Keratinocyte (primary cell): Measurements from ENCODE around the gene TRIP6. TPM values are rescaled to one million over a fixed set of nuclear protein-coding genes. Genes with fewer than 3 reads are reported as not detected.

Experiments
- DNase-seq: peaks from one replicate; pipeline ENCODE4 v3.0.0-alpha.2; 2011; ENCODE audit warnings: low read depth, missing footprints, low spot score
- FAIRE-seq: peaks from 2 replicates; lab custom pipeline; 2011; peaks lifted over from hg19 to GRCh38; lab: Jason Lieb, UNC
- H2AFZ ChIP-seq: 2 replicates; pipeline ENCODE4 v1.6.0; 2012; ENCODE audit warnings: low read length, control low read depth, inconsistent platforms; ENCODE audit not compliant: control insufficient read depth
- H3K27ac ChIP-seq: 2 replicates; pipeline ENCODE4 v1.5.1; 2011; ENCODE audit warnings: low read length; ENCODE audit not compliant: control insufficient read depth, insufficient read depth
- H3K27me3 ChIP-seq: 3 replicates; pipeline ENCODE4 v1.6.0; 2011; ENCODE audit warnings: low read length; ENCODE audit not compliant: control insufficient read depth, insufficient read depth; ENCODE audit errors: extremely low read depth
- H3K36me3 ChIP-seq, 2 experiments: 2 replicates in 1 of 2; 3 replicates in 1 of 2; pipeline ENCODE4 v1.5.1; 2011; ENCODE audit warnings: low read length in 2 of 2, mild to moderate bottlenecking in 1 of 2; ENCODE audit not compliant: control insufficient read depth in 2 of 2, insufficient read depth in 2 of 2; ENCODE audit errors: extremely low read depth in 1 of 2
- H3K4me1 ChIP-seq: 3 replicates; pipeline ENCODE4 v1.5.1; 2011; ENCODE audit warnings: low read length; ENCODE audit not compliant: control insufficient read depth, insufficient read depth; ENCODE audit errors: extremely low read depth
- H3K4me2 ChIP-seq: 3 replicates; pipeline ENCODE4 v1.6.0; 2011; ENCODE audit warnings: low read depth, low read length; ENCODE audit not compliant: control insufficient read depth, insufficient read depth; ENCODE audit errors: extremely low read depth
- H3K4me3 ChIP-seq, 3 experiments: fragments of 200-600 bp in 1 of 3; sonication (generic) in 1 of 3; 2 replicates in 2 of 3; 3 replicates in 1 of 3; pipeline ENCODE4 v1.5.1; 2011 to 2016; ENCODE audit warnings: low read length in 3 of 3, mild to moderate bottlenecking in 3 of 3, control low read depth in 2 of 3, inconsistent platforms in 1 of 3, low read depth in 1 of 3, mixed read lengths in 1 of 3, mixed run types in 1 of 3, moderate library complexity in 1 of 3; ENCODE audit not compliant: control insufficient read depth in 2 of 3, insufficient read depth in 2 of 3; ENCODE audit errors: extremely low read depth in 1 of 3
- H3K79me2 ChIP-seq: 2 replicates; pipeline ENCODE4 v1.6.0; 2012; ENCODE audit warnings: low read length; ENCODE audit not compliant: control insufficient read depth, insufficient read depth
- H3K9ac ChIP-seq: 3 replicates; pipeline ENCODE4 v1.6.0; 2011; ENCODE audit warnings: low read length; ENCODE audit not compliant: control insufficient read depth, insufficient read depth; ENCODE audit errors: extremely low read depth
- H3K9me1 ChIP-seq: 3 replicates; pipeline ENCODE4 v1.6.0; 2011; ENCODE audit warnings: low read length; ENCODE audit not compliant: control insufficient read depth, insufficient read depth; ENCODE audit errors: extremely low read depth
- H3K9me3 ChIP-seq: 2 replicates; pipeline ENCODE4 v1.5.1; 2012; ENCODE audit warnings: low read depth, low read length; ENCODE audit not compliant: control insufficient read depth
- H4K20me1 ChIP-seq: 3 replicates; pipeline ENCODE4 v1.6.0; 2011; ENCODE audit warnings: low read length; ENCODE audit not compliant: control insufficient read depth, insufficient read depth; ENCODE audit errors: extremely low read depth
- EZH2 ChIP-seq: IDR thresholded peaks from one replicate; pipeline ENCODE4 v1.6.1; 2012; ENCODE audit warnings: inconsistent platforms, mild to moderate bottlenecking, low read length, moderate library complexity
- dilution Hi-C: fragments of 300-500 bp; cut with MboI; formaldehyde crosslinking; loops from one replicate; pipeline ENCODE4 v1.7.0; 2020; ENCODE audit warnings: low sequenced_read_pairs; ENCODE audit not compliant: extremely low pct_ligation_motif_present
- polyA plus RNA-seq, 5 experiments: library from polyadenylated mRNA; depleted of rRNA in 3 of 5; stranded (reverse) in 3 of 5; stranded (forward) in 1 of 5; unstranded in 1 of 5; fragments of >200 nt; gene quantifications; 1 replicate in 1 of 5; 2 replicates in 3 of 5; 3 replicates in 1 of 5; pipeline versions ENCODE4 v1.2.1 to v1.2.3, GENCODE V29; 2011 to 2012; ENCODE audit warnings: missing spikeins in 2 of 5, low read depth in 1 of 5, low replicate concordance in 1 of 5
- TF ChIP-seq, protein P1 (sequence below), 3 experiments: IDR thresholded peaks in 1 of 3; conservative IDR thresholded peaks in 1 of 3; optimal IDR thresholded peaks in 1 of 3; 2 replicates in 2 of 3; 3 replicates in 1 of 3; pipeline versions ENCODE3 to v1.5.1; 2011; ENCODE audit warnings: low read length in 3 of 3, mild to moderate bottlenecking in 3 of 3, moderate library complexity in 2 of 3, control low read depth in 1 of 3, inconsistent platforms in 1 of 3; ENCODE audit not compliant: insufficient read depth in 2 of 3; ENCODE audit errors: extremely low read depth in 1 of 3

Gene TRIP6
- polyA plus RNA-seq, 1 donor (not counting 4 experiments of a cell fraction or from before 2014, with no cell fraction given), result 83.8 TPM

DNA sequence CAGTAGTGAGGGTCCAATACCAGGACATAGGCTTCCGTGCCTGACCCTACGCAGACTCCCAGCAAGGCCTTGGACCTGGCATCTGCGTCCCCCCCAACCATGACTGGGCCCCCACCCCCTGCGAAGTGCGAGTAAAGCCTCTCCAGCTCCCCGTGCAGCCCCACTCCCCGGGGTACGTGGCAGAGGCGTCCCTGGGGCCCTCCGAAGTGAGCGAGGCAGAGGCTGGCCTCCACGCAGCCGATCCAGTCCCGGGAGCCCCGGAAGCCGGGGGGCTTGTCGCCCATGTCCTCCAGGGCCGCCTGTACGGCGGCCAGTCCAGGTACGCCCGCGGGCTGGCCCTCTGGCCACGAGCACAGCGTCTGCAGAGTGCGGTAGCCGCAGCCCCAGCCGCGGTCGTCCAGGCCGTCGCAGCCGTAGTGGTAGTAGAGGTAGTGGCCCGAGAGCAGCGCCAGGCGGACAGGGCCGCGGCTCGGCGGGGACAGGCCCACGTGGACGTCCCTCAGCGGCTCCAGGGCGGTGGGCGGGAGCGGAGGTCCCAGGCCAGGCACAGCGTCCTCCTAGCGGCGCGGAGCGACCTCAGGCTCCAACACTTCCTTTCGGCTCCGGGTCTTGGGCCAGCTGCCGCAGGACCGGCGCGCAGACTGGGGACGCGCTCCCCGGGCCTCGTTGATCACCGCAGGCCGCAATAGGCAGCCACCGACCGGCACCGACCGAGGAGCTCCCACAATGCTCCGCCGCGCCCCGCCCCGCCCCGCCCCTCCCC is 22.0 kb downstream of the TRIP6 start, which contains the start of gene UFSP1:
UFSP1 (minus strand) TSS at position 728 of the 763 bp plus-strand sequence; CDS start at position 284, 444 bp downstream.
- Histone ChIP-seq H3K79me2 (peaks cover 24% of the 10 kb centered on the region), H3K27me3 (peaks cover 6% of the 10 kb centered on the region), H4K20me1 (peaks cover 2% of the 10 kb centered on the region), H3K9ac (peak within 1 kb of the TSS; percentile 73), H3K36me3 (peaks cover 26 to 33% of the 10 kb centered on the region in 2 experiments), H3K4me1 (peaks cover 35% of the 10 kb centered on the region), H3K9me3 (no peaks in the 10 kb centered on the region), H3K27ac (peak within 1 kb of the TSS; percentile 71), H3K4me3 (peak within 1 kb of the TSS; percentile 66 to 75 (median 69)), H2AFZ (peak within 1 kb of the TSS; percentile 89), H3K4me2 (peak within 1 kb of the TSS; percentile 85), H3K9me1 (no peaks in the 10 kb centered on the region)
- dilution Hi-C loops, result loop anchor here (10.0 kb wide), 1 partner anchor 56 kb away; the partner anchor contains the start of gene MUC3A
- TF ChIP-seq, protein P1, sequence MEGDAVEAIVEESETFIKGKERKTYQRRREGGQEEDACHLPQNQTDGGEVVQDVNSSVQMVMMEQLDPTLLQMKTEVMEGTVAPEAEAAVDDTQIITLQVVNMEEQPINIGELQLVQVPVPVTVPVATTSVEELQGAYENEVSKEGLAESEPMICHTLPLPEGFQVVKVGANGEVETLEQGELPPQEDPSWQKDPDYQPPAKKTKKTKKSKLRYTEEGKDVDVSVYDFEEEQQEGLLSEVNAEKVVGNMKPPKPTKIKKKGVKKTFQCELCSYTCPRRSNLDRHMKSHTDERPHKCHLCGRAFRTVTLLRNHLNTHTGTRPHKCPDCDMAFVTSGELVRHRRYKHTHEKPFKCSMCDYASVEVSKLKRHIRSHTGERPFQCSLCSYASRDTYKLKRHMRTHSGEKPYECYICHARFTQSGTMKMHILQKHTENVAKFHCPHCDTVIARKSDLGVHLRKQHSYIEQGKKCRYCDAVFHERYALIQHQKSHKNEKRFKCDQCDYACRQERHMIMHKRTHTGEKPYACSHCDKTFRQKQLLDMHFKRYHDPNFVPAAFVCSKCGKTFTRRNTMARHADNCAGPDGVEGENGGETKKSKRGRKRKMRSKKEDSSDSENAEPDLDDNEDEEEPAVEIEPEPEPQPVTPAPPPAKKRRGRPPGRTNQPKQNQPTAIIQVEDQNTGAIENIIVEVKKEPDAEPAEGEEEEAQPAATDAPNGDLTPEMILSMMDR (optimal IDR thresholded peaks at IDR 0.05 in 1 of 3, IDR thresholded peaks at IDR 0.05 in 1 of 3, conservative IDR thresholded peaks at IDR 0.05 in 1 of 3; ENCODE audit: extremely low read depth in 1 of 3, insufficient read depth in 2 of 3, low read length in 3 of 3), result no peak
- TF ChIP-seq EZH2, result no peak
- no peak for FAIRE-seq
- DNase-seq, result no peak

DNA sequence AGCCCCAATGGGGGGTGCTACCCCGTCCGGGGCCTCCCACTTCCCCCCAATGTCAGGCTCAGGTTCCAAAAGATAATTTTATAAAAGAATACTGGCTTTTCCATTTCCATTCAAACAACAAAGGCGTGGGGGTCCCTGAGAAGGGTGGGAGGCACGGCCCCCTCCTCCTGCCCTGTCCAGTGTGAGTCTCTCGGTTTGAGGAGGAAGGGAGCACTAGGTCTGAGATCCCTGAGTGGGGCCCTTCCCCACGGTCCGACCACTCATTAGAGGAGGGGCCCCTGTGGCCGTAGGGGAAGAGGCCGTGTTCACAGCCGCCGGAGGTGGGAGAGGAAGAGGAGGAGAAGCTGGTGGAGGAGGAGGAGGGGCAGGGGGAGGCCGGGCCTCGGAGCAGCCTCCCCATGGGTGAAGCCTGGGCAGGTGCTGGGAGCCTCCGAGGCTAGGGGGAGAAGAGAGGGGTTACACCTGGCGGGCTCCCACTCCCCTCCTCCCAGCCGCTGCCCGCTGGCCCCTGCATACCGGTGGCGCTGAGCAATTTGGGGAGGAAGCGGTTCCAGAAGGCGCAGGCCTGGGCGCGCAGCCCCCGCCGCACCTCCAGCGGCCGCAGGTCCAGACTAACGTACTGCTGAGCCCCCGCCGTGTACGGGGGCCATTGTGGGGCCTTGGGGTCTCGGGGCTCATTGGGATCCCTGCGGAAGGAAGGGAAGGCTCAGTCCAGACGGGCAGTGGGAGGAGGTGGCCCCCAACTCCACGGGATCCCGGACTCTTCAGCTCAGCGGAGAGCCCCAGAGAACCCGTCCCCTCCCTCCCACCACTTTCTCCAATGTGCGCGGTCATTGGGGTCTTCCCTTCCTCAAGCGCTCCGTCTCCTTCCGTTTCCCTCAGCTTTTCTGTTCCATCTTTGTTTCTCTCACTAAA is 23.7 kb downstream of the TRIP6 start:
- no peak for FAIRE-seq

More for the DNA sequence above, 23.7 kb downstream of the TRIP6 start:
- Histone ChIP-seq H3K9me3 (no peaks in the 10 kb centered on the region), H4K20me1 (peaks cover 2% of the 10 kb centered on the region), H3K36me3 (peaks cover 19 to 21% of the 10 kb centered on the region in 2 experiments), H3K27ac (peak overlapping the region; percentile 71), H3K9ac (peak overlapping the region; percentile 73), H2AFZ (peak overlapping the region; percentile 40), H3K4me2 (peak overlapping the region; percentile 83), H3K9me1 (no peaks in the 10 kb centered on the region), H3K27me3 (peaks cover 21% of the 10 kb centered on the region), H3K4me3 (peak overlapping the region; percentile 45 to 65 (median 64)), H3K4me1 (peaks cover 36% of the 10 kb centered on the region), H3K79me2 (peaks cover 24% of the 10 kb centered on the region)
- no peak for DNase-seq
- no peak for TF ChIP-seq EZH2
- TF ChIP-seq, protein P1 (optimal IDR thresholded peaks at IDR 0.05 in 1 of 3, IDR thresholded peaks at IDR 0.05 in 1 of 3, conservative IDR thresholded peaks at IDR 0.05 in 1 of 3; ENCODE audit: extremely low read depth in 1 of 3, insufficient read depth in 2 of 3, low read length in 3 of 3), result no peak
- dilution Hi-C loops, result no loop called here
